Liver (tissue), 9 donors: ENCODE data around the gene TTC21B. TPM values are rescaled to one million over a fixed set of nuclear protein-coding genes. Genes with fewer than 3 reads are reported as not detected.

Experiments used
- DNase-seq: peaks from one replicate; pipeline ENCODE4 v3.0.0-alpha.2; 2017; ENCODE audit warnings: low spot score
- H3K27ac ChIP-seq, 2 donors: one replicate each; pipeline ENCODE4 v1.7.0; 2013; ENCODE audit warnings: inconsistent platforms in 2 of 2, low read length in 2 of 2, control low read depth in 1 of 2, low read depth in 1 of 2, mild to moderate bottlenecking in 1 of 2
- H3K27me3 ChIP-seq, 4 donors: one replicate each; pipeline versions ENCODE4 v1.6.1 to v1.7.0; 2013; ENCODE audit warnings: low read length in 3 of 4, inconsistent platforms in 1 of 4, mild to moderate bottlenecking in 1 of 4, moderate library complexity in 1 of 4; ENCODE audit not compliant: control insufficient read depth in 4 of 4, insufficient read depth in 4 of 4
- H3K36me3 ChIP-seq, 4 donors: one replicate each; pipeline versions ENCODE4 v1.6.1 to v1.7.0; 2013; ENCODE audit warnings: low read length in 3 of 4, mild to moderate bottlenecking in 3 of 4, low read depth in 1 of 4, moderate library complexity in 1 of 4; ENCODE audit not compliant: control insufficient read depth in 4 of 4, insufficient read depth in 3 of 4
- H3K4me1 ChIP-seq, 4 donors: one replicate each; pipeline versions ENCODE4 v1.6.1 to v1.7.0; 2013; ENCODE audit warnings: low read length in 3 of 4, mild to moderate bottlenecking in 3 of 4, moderate library complexity in 1 of 4; ENCODE audit not compliant: control insufficient read depth in 4 of 4, insufficient read depth in 4 of 4
- H3K4me3 ChIP-seq, 3 donors: one replicate each; pipeline versions ENCODE4 v1.6.1 to v1.7.0; 2013; ENCODE audit warnings: low read length in 3 of 3, control low read depth in 1 of 3, low read depth in 1 of 3, mild to moderate bottlenecking in 1 of 3
- H3K9ac ChIP-seq, 2 donors: one replicate each; pipeline ENCODE4 v1.7.0; 2013; ENCODE audit warnings: low read length in 2 of 2, mild to moderate bottlenecking in 2 of 2, moderate library complexity in 2 of 2, control low read depth in 1 of 2, low read depth in 1 of 2
- H3K9me3 ChIP-seq, 4 donors: one replicate each; pipeline versions ENCODE4 v1.6.1 to v1.7.0; 2013; ENCODE audit warnings: low read length in 3 of 4; ENCODE audit not compliant: control insufficient read depth in 4 of 4
- ATF3 ChIP-seq: IDR thresholded peaks from 2 replicates; pipeline ENCODE4 v1.6.1; 2016; ENCODE audit warnings: antibody characterized with exemption
- EGR1 ChIP-seq, 2 donors: IDR thresholded peaks; 2 replicates each; pipeline ENCODE4 v1.6.1; 2016 to 2018; ENCODE audit warnings: antibody characterized with exemption in 2 of 2, low read depth in 2 of 2
- FOXA1 ChIP-seq: IDR thresholded peaks from 2 replicates; pipeline ENCODE4 v1.6.1; 2016; ENCODE audit warnings: antibody characterized with exemption
- FOXA2 ChIP-seq: IDR thresholded peaks from 2 replicates; pipeline ENCODE4 v1.6.1; 2016; ENCODE audit warnings: antibody characterized with exemption
- HNF4G ChIP-seq: IDR thresholded peaks from 2 replicates; pipeline ENCODE4 v1.6.1; 2016; ENCODE audit warnings: antibody characterized with exemption
- JUND ChIP-seq, 2 donors: IDR thresholded peaks; 2 replicates each; pipeline ENCODE4 v1.6.1; 2016; ENCODE audit warnings: antibody characterized with exemption in 2 of 2
- RXRA ChIP-seq, 2 donors: IDR thresholded peaks; 2 replicates each; pipeline ENCODE4 v1.6.1; 2017 to 2018; ENCODE audit warnings: antibody characterized with exemption in 2 of 2, mild to moderate bottlenecking in 1 of 2
- SP1 ChIP-seq: IDR thresholded peaks from 2 replicates; pipeline ENCODE4 v1.6.1; 2018; ENCODE audit warnings: antibody characterized with exemption, mild to moderate bottlenecking
- TAF1 ChIP-seq: conservative IDR thresholded peaks from 2 replicates; pipeline ENCODE4 v1.6.1; 2016; ENCODE audit warnings: antibody characterized with exemption, mild to moderate bottlenecking
- WGBS: extraction: QIAGEN DNeasy Blood & Tissue Kit; methylation state at CpG from one replicate; pipeline ENCODE4 v1.1.7; 2013; 5-methylcytosine and 5-hydroxymethylcytosine counted together
- polyA plus RNA-seq, 2 donors: library from polyadenylated mRNA; stranded (reverse) in 1 of 2; unstranded in 1 of 2; fragments of 200-250 nt in 1 of 2; fragments of >200 nt in 1 of 2; fragmentation: Nextera tagmentation in 1 of 2; extraction: Ambion mirVana in 1 of 2; gene quantifications; one replicate each; pipeline versions ENCODE4 v1.2.1 to v1.2.3, GENCODE V29; 2013 to 2015
- total RNA-seq, 2 donors: library from RNA; depleted of rRNA; stranded (reverse); fragments of >200 nt; gene quantifications; one replicate each; pipeline ENCODE4 v1.2.3, GENCODE V29; 2014
- TF ChIP-seq, protein P1 (sequence below): IDR thresholded peaks from 2 replicates; pipeline ENCODE4 v1.6.1; 2016; ENCODE audit warnings: antibody characterized with exemption, mild to moderate bottlenecking
- TF ChIP-seq, protein P2 (sequence below): IDR thresholded peaks from 2 replicates; pipeline ENCODE4 v1.6.1; 2016; ENCODE audit warnings: antibody characterized with exemption
- donor health status: healthy.
- donor health status: healthy.
- donor health status: healthy.
- donor health status: healthy.
- donor health status: healthy.

TTC21B gene
- total and polyA plus RNA-seq, 4 donors = 2.0 to 25.3 (median 12.7) TPM

- Histone ChIP-seq H3K4me1 (no peaks in the 10 kb centered on the region), H3K4me3 (no peak overlapping the region), H3K27ac (no peak overlapping the region), H3K9me3 (no peaks in the 10 kb centered on the region), H3K9ac (no peak overlapping the region), H3K27me3 (no peaks in the 10 kb centered on the region), H3K36me3 (peaks cover 0 to 48% (median 31%) of the 10 kb centered on the region in 4 donors)
- 100% methylated on average over 1 of the region's 1 CpG for WGBS
- DNase-seq = no peak
- TF ChIP-seq TAF1 (no peak), ATF3 (no peak), SP1 (no peak), JUND (IDR thresholded peaks at IDR 0.05) (no peak)
- TF ChIP-seq, protein P1, sequence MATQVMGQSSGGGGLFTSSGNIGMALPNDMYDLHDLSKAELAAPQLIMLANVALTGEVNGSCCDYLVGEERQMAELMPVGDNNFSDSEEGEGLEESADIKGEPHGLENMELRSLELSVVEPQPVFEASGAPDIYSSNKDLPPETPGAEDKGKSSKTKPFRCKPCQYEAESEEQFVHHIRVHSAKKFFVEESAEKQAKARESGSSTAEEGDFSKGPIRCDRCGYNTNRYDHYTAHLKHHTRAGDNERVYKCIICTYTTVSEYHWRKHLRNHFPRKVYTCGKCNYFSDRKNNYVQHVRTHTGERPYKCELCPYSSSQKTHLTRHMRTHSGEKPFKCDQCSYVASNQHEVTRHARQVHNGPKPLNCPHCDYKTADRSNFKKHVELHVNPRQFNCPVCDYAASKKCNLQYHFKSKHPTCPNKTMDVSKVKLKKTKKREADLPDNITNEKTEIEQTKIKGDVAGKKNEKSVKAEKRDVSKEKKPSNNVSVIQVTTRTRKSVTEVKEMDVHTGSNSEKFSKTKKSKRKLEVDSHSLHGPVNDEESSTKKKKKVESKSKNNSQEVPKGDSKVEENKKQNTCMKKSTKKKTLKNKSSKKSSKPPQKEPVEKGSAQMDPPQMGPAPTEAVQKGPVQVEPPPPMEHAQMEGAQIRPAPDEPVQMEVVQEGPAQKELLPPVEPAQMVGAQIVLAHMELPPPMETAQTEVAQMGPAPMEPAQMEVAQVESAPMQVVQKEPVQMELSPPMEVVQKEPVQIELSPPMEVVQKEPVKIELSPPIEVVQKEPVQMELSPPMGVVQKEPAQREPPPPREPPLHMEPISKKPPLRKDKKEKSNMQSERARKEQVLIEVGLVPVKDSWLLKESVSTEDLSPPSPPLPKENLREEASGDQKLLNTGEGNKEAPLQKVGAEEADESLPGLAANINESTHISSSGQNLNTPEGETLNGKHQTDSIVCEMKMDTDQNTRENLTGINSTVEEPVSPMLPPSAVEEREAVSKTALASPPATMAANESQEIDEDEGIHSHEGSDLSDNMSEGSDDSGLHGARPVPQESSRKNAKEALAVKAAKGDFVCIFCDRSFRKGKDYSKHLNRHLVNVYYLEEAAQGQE = no peak
Measured at GRCh38 chr2:165895974-165896373, 57.6 kb downstream of the TTC21B start.

- no peak for DNase-seq
- Histone ChIP-seq H3K27ac (no peak overlapping the region), H3K4me3 (no peak overlapping the region), H3K36me3 (peaks cover 0 to 45% (median 24%) of the 10 kb centered on the region in 4 donors), H3K27me3 (no peaks in the 10 kb centered on the region), H3K4me1 (no peaks in the 10 kb centered on the region), H3K9me3 (no peaks in the 10 kb centered on the region), H3K9ac (no peak overlapping the region)
- WGBS = 94% methylated on average over 4 of the region's 4 CpGs
- TF ChIP-seq HNF4G (no peak), SP1 (no peak), FOXA1 (no peak)
Measured at GRCh38 chr2:165893556-165893955, 60.0 kb downstream of the TTC21B start.

GRCh38 chr2:165892526-165892925 lies 61.0 kb downstream of the TTC21B start:
- Histone ChIP-seq H3K9ac (no peak overlapping the region), H3K4me3 (no peak overlapping the region), H3K9me3 (no peaks in the 10 kb centered on the region), H3K4me1 (no peaks in the 10 kb centered on the region), H3K27ac (no peak overlapping the region), H3K27me3 (no peaks in the 10 kb centered on the region), H3K36me3 (peaks cover 0 to 35% (median 18%) of the 10 kb centered on the region in 4 donors)
- no peak for DNase-seq
- 96% methylated on average over 6 of the region's 6 CpGs for WGBS
- TF ChIP-seq EGR1 (IDR thresholded peaks at IDR 0.05; ENCODE audit: low read depth in 2 of 2) (no peak), FOXA2 (no peak)

GRCh38 chr2:165891943-165892342 lies 61.6 kb downstream of the TTC21B start:
- 65% methylated on average over 2 of the region's 2 CpGs for WGBS
- H3K4me3 ChIP-seq = no peak overlapping the region
- no peaks in the 10 kb centered on the region for H3K9me3 ChIP-seq
- no peaks in the 10 kb centered on the region for H3K4me1 ChIP-seq
- peaks cover 0 to 30% (median 14%) of the 10 kb centered on the region in 4 donors for H3K36me3 ChIP-seq
- no peaks in the 10 kb centered on the region for H3K27me3 ChIP-seq
- H3K9ac ChIP-seq = no peak overlapping the region
- no peak for DNase-seq
- H3K27ac ChIP-seq = no peak overlapping the region
- TF ChIP-seq RXRA (IDR thresholded peaks at IDR 0.05) (no peak), JUND (IDR thresholded peaks at IDR 0.05) (no peak), EGR1 (IDR thresholded peaks at IDR 0.05; ENCODE audit: low read depth in 2 of 2) (no peak), FOXA2 (no peak), ATF3 (no peak)
- TF ChIP-seq, protein P2, sequence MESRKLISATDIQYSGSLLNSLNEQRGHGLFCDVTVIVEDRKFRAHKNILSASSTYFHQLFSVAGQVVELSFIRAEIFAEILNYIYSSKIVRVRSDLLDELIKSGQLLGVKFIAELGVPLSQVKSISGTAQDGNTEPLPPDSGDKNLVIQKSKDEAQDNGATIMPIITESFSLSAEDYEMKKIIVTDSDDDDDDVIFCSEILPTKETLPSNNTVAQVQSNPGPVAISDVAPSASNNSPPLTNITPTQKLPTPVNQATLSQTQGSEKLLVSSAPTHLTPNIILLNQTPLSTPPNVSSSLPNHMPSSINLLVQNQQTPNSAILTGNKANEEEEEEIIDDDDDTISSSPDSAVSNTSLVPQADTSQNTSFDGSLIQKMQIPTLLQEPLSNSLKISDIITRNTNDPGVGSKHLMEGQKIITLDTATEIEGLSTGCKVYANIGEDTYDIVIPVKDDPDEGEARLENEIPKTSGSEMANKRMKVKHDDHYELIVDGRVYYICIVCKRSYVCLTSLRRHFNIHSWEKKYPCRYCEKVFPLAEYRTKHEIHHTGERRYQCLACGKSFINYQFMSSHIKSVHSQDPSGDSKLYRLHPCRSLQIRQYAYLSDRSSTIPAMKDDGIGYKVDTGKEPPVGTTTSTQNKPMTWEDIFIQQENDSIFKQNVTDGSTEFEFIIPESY = no peak
- TF ChIP-seq, protein P1 = no peak
